HG03558 (cell line): ENCODE data around the gene ZDHHC7.

ENCODE experiments used
- ATAC-seq: cut with Tn5 transposase; IDR thresholded peaks from one replicate; pipeline ENCODE4 v1.9.1; 2021; ENCODE audit warnings: moderate number of reproducible peaks; ENCODE audit not compliant: unreplicated experiment; ENCODE audit errors: extremely low read depth

ZDHHC7 gene

DNA sequence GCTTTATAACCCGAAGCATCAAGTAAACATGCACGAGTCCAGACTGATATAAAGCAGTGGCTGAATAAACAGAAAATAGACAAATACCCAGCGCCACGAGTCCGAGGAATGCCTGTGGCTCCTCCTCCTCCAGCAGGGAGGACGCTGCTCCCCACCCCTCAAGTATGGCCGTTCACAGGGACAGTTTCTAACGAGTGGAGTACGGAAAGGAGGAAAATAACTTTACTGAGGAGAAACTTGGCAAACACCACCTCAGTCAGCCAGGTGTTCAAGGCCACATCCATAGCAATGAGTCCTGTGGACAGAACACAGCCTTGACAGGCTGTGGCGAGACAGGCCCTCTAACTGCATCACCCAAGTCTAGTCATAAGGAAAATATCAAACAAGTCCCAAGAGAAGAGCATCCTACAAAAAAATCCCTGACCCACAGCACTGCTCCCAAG lies 9.2 kb downstream of the ZDHHC7 start:
- ATAC-seq: no peak

DNA sequence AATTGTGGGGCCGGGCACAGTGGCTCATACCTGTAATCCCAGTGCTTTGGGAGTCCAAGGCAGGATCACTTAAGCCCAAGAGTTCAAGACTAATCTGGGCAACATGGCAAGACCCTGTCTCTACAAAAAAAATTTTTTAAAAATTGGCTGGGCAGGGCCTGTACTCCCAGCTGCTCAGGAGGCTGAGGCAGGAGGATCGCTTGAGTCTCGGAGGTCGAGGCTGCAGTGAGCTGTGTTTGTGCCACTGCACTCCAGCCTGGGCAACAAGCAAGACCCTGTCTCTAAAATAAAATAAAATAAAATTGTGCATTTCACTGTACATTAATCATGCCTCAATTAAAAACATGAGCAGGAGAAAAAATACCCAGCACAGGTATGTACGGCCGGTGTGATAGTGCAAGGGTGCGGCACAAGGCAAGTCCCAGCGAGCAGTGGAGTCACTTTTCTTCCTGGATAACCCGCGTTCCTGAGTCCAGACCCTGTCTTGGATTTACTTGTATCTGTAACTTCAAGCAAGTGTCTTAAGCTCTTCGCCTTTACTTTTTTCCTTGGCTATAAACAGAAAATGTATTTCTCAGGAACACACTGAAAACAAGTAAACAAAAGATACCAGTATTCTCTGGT lies 11.4 kb downstream of the ZDHHC7 start:
- no peak for ATAC-seq

DNA sequence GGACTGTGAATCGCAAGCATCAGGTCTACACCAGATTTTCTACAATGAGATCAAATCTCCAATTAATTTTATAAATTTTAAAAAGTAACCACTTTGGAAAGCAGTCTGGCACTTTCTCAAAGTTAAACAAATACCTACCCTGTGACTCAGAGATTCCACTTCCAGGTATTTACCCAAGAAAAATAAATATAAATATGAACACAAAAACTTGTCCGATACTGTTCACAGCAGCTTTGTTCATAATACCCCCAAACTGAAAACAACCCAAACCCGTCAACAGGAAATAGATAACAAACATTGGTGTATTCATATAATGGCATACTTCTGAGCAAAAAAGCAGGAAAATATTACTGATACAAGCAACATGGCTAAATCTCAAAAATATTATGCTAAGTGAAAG lies 12.1 kb downstream of the ZDHHC7 start:
- ATAC-seq: no peak

DNA sequence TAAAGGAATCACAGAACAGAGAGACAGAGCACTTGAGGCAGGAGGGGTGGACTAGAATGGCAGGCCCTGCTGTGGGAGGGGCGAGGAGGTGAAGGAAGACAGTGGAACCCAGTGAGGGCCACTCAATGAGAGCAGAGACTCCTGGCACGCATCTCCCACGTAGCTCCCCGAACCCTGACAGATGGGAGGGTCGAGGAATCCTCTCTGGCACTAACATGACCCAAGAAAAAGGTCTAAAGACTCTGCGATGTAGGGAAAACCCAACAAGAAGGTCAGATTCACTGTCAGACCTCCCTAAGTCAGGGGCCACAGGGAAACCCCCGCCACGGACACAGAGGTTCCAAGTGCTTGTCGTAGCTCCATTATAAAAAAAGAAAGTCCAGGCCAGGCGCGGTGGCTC lies 15.0 kb downstream of the ZDHHC7 start:
- ATAC-seq: no peak

DNA sequence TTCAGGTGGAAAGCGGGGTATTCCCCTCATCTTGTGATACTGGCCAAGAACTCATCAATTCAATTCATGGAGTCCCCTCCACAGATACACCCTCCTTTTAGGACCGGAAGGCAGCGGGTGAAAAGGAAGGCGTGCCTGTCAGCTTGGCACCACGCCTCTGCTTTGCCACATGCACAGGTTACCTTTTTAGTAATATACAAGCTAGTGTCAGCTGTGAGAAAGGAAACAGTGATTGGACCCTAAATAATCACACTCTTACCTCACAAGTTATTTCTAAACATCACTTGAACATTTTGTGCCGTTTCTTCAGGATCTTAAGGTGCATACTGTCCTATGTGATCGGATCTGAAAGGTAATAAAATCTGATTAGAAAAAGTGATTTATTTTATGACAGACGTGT lies 15.7 kb downstream of the ZDHHC7 start:
- no peak for ATAC-seq

DNA sequence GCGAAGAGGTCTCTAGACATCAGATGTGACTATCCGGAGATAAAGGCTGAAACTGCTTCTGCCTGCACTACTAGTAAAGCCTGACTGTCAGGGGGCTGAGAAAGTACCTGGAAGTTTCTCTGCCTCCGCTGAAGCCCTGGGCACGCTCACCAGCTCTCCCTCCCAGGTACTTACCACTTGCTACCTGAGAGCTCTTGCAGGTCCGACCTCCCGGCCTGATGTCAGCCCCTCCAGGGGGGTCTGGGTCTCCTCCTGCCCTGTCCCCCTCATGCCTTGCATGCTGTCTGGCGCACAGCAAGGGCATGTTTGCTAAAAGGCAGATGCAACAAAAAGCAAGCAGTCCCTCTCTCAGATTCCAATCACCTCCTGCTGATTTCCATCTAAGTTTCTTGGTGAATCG lies 17.4 kb downstream of the ZDHHC7 start:
- ATAC-seq: no peak

DNA sequence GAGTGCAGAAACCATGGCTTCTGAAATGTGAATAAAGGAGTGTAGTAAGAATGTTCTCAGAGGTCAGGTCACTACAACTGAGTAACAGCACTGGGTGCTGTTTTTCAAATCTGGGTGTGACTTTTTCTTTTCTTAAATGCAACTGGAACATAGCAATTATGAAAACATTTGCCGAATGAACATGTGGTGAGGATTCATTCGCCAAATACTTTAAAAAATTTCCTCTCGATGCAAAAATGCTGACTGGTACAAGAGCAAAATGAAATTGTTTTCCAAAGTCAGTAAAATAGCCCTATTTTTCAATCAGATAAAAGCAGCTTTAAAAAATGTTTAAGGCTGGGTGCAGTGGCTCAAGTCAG lies 18.6 kb downstream of the ZDHHC7 start:
- no peak for ATAC-seq

DNA sequence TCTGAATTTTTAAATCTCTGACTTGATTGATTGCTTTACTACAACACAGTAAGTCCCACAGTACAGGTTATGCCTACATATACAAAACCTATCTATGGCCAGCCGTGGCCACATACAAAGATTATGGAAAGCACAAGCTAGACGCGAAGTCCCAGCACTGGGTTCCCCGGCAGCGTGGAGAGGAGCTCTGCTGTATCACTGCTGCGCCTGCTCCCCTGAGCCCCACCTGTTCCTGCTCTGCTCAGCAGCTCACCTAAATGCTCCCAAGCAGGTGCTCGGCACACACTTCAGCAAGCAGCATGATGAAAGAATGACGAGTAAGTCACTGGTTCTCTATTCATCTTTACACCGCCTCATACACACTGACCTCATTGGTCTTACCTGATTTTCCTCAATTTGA lies 20.6 kb downstream of the ZDHHC7 start:
- no peak for ATAC-seq

DNA sequence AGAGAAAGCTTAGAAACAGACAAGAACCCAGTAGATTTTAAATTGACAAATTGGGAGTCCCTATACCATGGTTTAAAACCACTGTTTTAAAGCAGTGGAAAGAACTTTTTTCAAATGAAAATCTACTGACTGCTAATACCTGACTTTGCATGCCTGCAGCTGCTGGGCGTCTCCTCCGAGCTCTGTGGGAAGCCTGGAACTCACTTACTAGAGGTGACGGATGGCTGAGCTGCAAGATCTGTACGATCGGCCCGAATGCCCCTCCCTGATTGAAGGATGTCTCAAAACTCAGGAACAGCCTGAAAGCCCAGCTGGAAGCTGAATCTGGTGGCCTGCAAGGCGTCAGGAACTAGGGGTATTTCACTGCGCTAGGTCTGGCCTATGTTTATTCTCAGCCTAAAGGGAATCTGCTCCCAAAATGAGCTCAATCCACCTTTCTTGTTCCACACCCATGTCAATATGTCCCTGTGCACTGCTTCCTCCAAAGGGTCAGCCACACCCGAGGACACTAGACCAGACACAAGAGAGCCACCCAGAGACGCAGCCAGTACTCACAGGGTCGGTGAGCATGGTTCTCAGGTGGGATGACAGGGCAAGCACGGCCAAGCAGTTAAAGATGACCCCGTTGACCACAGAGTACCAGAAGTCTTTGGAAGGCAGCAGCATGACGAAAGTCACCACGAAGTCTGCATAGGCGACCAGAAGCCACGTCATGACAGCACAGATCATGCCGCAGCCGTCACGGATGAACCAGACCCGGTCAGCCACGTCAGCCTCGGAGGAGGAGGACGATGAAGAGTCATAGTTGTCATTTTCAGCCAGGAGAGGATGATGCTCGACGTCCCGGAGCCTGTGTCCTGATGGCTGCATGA lies 21.4 kb downstream of the ZDHHC7 start:
- no peak for ATAC-seq

DNA sequence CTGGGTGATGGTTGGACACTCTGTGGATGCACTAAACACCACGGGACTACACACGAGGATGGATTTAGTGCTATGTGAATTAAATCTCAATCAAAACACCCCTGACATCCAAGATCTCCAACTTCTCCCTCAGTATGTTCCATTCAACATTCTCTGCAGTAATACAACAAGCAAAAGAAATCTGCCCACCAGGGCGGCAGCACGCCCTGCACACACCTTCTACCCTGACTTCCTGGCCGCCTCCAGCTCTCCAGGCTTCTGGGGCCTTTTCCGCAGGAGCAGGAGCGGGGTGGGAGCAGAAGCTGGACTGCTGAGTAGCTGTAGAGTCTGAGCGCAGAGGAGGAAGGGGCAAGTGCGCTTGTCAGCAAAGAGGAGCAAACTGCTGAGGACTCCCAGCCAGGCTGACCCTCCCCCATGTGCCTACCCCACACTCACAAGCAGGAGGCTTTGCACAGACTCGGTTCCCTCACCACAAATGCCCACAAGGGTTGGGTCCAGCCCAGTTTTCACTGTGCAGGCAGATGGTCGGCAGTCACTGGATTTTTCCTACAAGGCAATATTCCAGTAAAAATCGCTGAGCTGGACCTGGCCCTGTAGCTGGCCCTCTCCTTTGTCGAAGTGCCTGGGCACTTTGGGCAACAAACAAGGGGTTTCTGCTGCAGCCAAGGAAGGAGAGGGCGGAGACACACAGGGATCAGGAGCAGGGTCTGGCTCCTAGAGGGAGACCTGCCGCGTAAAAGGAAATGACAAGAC lies 22.8 kb downstream of the ZDHHC7 start:
- no peak for ATAC-seq

DNA sequence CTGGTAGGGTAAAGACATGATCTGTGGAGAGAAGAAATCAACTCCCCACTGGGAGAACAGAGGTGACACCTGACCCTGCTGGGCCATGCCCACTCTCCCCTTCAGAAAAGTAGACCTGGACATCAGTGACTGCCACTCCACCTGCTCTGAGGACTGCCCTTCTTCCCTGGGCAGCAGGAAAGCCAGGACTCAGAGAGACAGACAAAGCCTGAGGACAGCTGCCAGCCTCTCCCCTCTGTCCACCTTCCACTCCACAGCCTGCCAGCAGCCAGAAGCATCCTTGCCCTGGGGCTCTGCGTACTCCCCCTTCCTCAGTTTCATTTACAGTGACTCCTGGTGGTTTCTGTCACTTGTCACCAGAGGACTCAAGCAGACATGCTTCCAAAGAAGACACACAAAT lies 24.5 kb downstream of the ZDHHC7 start:
- no peak for ATAC-seq

DNA sequence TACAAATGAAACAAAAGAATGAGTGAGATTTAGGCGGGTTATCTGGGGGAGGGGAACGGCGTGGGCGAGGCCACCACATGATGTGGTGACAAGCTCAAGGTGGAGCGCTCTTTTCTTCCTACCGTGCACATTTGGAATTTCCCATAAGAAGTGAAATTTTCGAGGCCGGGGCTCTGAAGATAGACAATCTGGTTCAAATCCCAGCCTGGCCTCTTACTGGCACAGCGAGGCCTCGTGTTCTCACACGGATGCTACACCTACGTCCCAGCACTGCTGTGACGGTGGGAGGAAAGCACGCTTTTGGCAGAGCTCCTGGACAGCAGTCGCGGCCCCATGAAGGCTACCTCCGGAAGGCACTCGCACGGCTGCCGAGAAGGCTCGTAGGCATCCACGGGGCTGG lies 25.2 kb downstream of the ZDHHC7 start:
- ATAC-seq: no peak

DNA sequence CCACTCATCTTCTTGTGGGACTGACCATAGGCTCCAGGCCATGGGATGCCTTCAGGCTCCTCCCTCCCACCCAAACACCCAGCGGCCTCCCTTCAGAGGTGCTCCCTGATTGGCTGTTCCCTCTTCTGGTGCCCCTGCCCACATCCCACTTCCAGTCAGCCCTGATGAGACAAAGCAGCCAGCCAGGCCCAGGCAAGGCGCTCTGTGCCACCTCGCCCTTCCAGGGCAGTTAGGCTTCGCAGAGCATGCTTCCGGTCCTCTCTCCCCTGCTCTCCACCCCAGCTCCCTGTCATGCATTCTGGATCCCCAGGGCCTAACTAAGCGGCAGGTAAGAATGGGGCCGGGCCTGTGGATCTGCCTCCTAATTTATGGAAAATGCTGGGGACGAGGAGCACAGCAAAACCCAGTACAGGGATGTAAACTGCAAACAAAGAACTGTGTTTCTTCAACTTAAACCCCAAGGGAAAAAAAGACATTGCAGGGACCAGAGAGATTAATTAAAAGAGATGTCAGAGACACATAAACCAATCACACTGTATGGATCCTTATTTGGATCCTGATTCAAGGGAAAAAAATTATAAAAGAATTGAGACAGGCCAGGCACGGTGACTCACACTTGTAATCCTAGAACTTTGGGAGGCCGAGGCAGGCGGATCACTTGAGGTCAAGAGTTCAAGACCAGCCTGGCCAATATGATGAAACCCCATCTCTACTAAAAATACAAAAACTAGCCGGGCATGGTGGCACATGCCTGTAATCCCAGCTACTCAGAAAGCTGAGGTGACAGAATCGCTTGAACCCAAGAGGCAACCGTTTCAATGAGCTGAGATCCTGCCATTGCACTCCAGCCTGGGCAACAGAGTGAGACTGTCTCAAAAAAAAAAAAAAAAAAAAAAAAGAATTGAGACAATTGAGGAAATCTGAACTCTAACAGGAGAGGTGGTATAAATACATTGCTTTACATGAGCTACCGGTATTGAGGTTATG lies 26.0 kb downstream of the ZDHHC7 start:
- ATAC-seq: no peak

DNA sequence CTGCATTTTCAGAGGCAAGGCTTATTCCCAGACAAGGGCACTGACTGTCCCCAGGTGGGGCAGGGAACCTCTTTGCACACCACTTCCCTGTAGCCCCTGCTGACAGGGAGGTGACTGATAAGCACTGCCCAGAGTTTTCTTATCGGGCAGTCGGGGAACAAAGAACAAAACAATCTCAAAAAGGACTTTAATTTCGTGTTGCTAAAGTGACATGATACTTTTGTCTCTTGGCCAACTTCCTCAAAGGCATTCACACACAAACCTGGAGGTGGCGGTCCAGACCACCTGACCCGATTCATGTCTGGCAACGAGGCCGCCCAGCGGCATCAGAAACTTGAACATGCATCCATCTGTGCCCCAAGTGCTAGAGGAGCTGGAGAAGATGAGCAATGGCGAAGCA lies 28.9 kb downstream of the ZDHHC7 start:
- no peak for ATAC-seq

DNA sequence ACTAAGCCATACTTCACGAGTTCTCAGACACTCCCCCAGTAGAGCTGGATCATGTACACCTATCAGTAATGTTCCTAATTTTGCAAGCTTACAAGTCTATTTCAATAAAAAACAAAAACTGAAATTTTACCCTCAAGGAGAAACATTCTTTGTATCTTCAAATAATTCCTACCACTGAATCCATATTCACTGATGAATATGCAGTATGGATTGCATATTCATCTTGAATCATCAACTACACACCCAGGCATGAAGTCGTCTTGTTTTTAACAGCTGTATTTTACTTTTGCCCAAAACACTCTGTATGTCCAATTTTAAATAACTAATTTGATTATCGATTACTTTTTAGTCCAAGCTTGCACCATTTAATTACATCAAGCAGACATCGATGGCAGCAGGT lies 31.8 kb downstream of the ZDHHC7 start:
- ATAC-seq: no peak

DNA sequence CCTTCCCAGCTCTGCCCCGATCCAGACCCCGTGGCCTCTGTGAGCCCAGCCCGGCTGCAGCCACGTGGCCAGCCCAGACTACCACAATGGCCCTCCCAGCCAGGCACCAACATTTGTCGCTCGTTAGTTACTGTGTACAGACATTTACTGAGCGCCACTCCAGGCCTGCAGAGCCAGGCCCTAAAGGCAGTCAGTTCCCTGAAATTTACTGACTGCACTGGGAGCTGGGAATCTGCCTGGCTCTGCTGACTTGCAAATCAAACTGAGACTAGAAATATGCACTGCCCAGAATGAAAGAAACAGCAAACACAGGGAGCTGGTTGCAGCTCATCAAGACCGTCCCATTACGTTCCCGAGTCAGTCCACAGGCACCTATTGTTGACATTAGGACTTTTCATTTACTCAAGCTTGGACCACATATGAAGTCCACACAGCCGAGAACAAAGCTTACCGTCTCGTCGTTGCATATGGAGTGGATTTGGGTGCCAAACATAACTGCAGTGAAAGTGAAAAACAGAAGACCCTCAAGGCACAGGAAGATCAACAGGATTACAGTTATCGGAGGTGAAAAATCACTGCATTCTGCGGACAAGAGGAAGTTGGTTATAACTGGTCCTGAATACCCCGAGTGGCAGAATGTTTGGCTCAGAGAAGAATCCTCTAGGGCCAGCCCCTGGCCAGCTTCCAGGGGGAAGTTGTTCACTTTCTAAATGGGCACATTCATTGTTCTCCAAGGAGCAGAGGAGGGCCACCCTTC lies 34.5 kb downstream of the ZDHHC7 start:
- no peak for ATAC-seq

DNA sequence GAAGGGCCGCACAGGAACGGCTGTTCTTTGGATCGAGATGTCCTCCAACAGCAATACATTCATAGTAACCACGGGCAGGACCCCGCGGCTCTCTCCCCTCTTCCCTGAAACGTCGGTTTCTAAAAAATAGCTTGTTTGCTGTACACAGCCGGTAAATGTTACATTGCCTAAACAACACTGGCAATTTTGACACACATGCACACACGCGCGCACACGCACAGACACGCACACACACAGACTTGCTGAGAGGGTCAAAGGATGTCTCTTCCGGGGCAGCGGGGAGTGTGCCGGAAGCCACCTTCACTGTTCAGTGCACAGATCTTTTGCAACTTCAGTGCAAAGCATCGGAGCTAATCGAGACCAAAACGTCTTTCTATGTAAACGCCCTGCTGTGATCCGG lies 35.8 kb downstream of the ZDHHC7 start:
- ATAC-seq: no peak

DNA sequence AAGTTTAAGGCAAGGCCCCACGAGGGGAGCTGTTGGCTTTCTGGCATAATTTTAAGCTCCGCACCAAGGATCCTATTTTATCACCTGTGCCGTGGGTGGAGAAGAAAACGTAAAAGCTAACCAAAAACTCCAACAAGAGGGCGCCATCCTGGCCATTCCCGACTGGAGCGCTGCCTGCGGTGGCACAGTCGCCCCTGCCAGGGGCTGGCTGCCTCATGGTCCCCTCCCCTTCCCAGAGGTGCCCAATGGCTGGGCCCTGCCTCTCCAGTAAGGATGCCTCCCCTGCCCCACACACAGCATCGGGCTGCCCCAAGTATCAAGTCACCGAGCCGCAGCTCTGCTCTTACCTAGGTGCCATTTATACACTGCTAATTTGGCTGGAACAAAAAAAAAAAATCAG lies 36.3 kb downstream of the ZDHHC7 start:
- no peak for ATAC-seq

DNA sequence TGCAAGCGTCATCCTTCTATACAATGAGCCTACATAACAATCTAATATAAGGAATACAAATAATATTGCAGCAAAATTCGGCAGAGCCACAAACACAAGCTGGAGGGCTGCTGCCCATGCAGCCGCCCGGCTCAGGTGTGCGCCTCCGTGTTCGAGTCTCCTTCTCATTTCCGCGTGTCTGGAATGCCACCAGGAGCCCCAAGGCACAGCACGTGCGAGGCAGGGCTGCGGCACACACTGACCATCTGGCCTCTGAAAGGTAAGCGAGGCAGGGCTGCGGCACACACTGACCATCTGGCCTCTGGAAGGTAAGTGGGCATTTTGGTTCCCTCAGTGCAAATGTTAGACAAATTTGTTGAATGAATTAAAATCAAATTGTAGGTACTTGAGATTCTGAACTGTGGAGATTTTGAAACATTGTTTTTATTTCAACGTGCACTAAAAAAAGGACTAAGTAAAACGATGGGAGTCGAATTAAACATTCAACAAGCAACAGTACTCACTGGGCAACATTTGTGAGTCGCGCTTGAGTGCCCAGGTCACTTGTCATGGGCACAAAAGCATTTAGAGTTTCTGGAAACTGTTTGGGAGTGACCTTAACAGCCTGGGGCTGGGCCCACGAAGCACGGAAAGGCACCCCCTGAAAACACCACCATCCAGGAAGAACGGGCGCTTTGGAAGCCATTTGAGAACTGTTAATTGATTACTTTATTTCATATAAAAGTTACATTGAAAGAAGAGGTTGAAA lies 37.4 kb downstream of the ZDHHC7 start:
- no peak for ATAC-seq
